NCI-H1048 (cell line): ENCODE results near the gene NABP1.

Experiments used
- DNase-seq: peaks from one replicate; lab custom pipeline; 2025; lab: John Stamatoyannopoulos, UW

NABP1 gene

GRCh38 chr2:191649519-191649918 is 28.4 kb upstream of the NABP1 start:
- no peak for DNase-seq

- DNase-seq, result no peak
Measured at GRCh38 chr2:191650896-191651773, 26.8 kb upstream of the NABP1 start.

GRCh38 chr2:191653667-191654391 is 24.1 kb upstream of the NABP1 start:
- DNase-seq, result no peak

- DNase-seq, result no peak
Measured at GRCh38 chr2:191656391-191656790, 21.5 kb upstream of the NABP1 start.

- no peak for DNase-seq
Measured at GRCh38 chr2:191656792-191657191, 21.1 kb upstream of the NABP1 start.

GRCh38 chr2:191657977-191658376 is 20.0 kb upstream of the NABP1 start:
- DNase-seq, result no peak

- DNase-seq, result no peak
Measured at GRCh38 chr2:191659198-191659597, 18.7 kb upstream of the NABP1 start.

GRCh38 chr2:191660575-191660974 is 17.4 kb upstream of the NABP1 start:
- DNase-seq, result no peak

- DNase-seq, result no peak
Measured at GRCh38 chr2:191661097-191661924, 16.6 kb upstream of the NABP1 start.

GRCh38 chr2:191664823-191665677 is 12.9 kb upstream of the NABP1 start:
- no peak for DNase-seq

- no peak for DNase-seq
Measured at GRCh38 chr2:191666226-191666625, 11.7 kb upstream of the NABP1 start.

- DNase-seq, result no peak
Measured at GRCh38 chr2:191666732-191667131, 11.2 kb upstream of the NABP1 start.

- no peak for DNase-seq
Measured at GRCh38 chr2:191670076-191670475, 7.9 kb upstream of the NABP1 start.

- DNase-seq, result no peak
Measured at GRCh38 chr2:191670787-191671186, 7.1 kb upstream of the NABP1 start.

- no peak for DNase-seq
Measured at GRCh38 chr2:191675807-191676721, 1.9 kb upstream of the NABP1 start.

- no peak for DNase-seq
Measured at GRCh38 chr2:191676790-191677645, 918 bp upstream of the NABP1 start.

GRCh38 chr2:191678437-191679100 is 633 bp downstream of the NABP1 start:
- DNase-seq, result no peak

- DNase-seq, result no peak
Measured at GRCh38 chr2:191679818-191680600, 2.1 kb downstream of the NABP1 start.
